Retinal pigment epithelial cell (primary cell): ENCODE measurements around the gene RANBP9.

ENCODE experiments used
- DNase-seq: peaks from one replicate; pipeline ENCODE4 v3.0.0-alpha.2; 2010; ENCODE audit warnings: low read depth
- H3K4me3 ChIP-seq: 2 replicates; pipeline ENCODE4 v1.5.1; 2011; ENCODE audit warnings: mild to moderate bottlenecking, low read length, control low read depth, moderate library complexity
- CTCF ChIP-seq: conservative IDR thresholded peaks from 2 replicates; pipeline ENCODE4 v1.5.1; 2011; ENCODE audit warnings: low read depth, low read length, control low read depth, inconsistent platforms

The RANBP9 gene

GRCh38 chr6:13724182-13724581 is 12.5 kb upstream of the RANBP9 start:
- no peak for TF ChIP-seq CTCF
- DNase-seq, result no peak
- H3K4me3 ChIP-seq, result no peak overlapping the region

GRCh38 chr6:13722880-13723279 is 11.2 kb upstream of the RANBP9 start:
- H3K4me3 ChIP-seq, result no peak overlapping the region
- no peak for DNase-seq
- no peak for TF ChIP-seq CTCF

DNA sequence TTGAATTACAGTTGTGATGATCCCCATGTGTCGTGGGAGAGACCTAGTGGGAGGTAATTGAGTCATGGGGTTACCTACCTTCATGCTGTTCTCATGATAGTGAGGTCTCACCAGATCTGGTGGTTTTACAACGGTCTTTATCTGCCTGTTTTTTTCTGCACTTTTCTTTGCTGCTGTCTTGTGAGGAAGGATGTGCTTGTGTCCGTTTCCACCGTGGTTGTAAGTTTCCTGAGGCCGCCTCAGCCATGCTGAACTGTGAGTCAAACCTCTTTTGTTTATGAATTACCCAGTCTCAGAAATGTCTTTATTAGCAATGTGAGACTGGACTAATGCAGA is 6.5 kb upstream of the RANBP9 start:
- DNase-seq, result no peak
- no peak for TF ChIP-seq CTCF
- no peak overlapping the region for H3K4me3 ChIP-seq

DNA sequence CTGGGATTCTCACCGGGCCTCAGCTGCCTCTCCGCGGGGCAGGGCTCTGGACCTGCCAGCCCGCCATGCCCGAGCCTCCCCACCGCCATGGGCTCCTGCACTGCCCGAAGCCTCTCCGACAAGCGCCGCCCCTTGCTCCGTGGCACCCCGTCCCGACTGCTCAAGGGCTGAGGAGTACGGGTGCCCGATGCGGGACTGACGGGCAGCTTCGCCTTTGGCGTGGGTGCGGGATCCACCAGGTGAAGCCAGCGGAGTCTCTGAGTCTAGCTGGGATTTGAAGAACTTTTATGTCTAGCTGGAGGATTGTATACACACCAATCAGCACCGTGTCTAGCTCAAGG is 5.3 kb upstream of the RANBP9 start:
- no peak overlapping the region for H3K4me3 ChIP-seq
- DNase-seq, result no peak
- TF ChIP-seq CTCF, result no peak

DNA sequence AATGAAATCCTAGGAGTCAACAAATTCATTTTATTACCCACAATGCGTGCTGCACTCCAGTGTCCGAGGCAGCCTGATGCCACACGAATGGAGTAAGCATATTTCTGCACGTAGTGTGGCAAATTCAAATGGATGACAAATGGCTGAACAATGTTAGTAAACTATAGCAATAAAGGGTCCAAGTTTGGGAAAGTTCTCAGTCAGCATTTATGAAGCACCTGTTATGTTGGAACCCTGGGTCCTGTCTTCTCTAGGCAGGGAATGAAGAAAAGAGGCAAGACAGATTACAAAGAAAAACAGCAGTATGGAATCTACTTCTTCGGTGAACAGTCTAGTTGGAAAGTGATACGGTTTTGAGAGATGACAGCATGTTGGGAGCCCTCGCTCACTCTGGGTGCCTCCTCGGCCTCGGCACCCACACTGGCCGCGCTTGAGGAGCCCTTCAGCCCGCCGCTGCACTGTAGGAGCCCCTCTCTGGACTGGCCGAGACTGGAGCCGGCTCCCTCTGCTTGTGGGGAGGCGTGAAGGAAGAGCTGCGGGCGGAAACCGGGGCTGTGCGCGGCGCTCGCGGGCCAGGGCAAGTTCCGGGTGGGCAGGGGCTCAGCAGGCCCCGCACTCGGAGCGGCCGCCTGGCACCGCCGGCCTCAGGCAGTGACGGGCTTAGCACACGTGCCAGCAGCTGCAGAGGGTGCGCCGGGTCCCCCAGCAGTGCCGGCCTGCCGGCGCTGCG is 4.8 kb upstream of the RANBP9 start:
- TF ChIP-seq CTCF, result no peak
- DNase-seq, result no peak
- no peak overlapping the region for H3K4me3 ChIP-seq

DNA sequence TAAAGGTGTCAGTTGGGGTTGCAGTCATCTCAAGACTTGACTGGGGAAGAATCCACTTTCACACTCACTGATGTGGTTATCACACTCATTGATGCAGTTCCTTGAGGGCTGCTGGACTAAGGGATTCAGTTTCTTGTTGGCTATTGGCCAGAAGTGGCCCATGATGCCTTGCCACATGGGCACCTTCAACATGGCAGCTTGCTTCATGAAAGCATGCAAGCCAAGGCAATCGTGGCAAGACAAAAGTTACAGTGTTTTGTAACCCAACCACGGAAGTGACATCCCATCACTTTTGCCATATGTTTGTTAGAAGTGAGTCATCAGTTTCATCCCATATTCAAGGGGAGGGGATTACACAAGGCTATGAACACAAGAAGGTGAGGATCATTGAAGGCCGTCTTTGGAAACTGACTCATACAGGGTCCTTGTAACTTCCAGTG is 3.8 kb upstream of the RANBP9 start:
- no peak for DNase-seq
- TF ChIP-seq CTCF, result no peak
- no peak overlapping the region for H3K4me3 ChIP-seq

- no peak for TF ChIP-seq CTCF
- no peak for DNase-seq
- H3K4me3 ChIP-seq, result peak overlapping the region; percentile 71
Observed at GRCh38 chr6:13712599-13712898, 914 bp upstream of the RANBP9 start.
